GM12865 (cell line): Measurements from ENCODE around the gene CHD6.

Experiments used
- DNase-seq: peaks from one replicate; pipeline ENCODE4 v3.0.0; 2010; ENCODE audit warnings: low read depth
- H3K4me3 ChIP-seq: 2 replicates; pipeline ENCODE4 v1.5.1; 2011; ENCODE audit warnings: mild to moderate bottlenecking, low read depth, low read length, control low read depth
- CTCF ChIP-seq: IDR thresholded peaks from 2 replicates; pipeline ENCODE4 v1.5.1; 2011; ENCODE audit warnings: low read length, control low read depth, low read depth, inconsistent platforms; ENCODE audit not compliant: insufficient read depth; ENCODE audit errors: missing control alignments

CHD6 gene

GRCh38 chr20:41499961-41500725 lies 118.0 kb downstream of the CHD6 start:
- no peak overlapping the region for H3K4me3 ChIP-seq
- no peak for TF ChIP-seq CTCF
- no peak for DNase-seq

- TF ChIP-seq CTCF = no peak
- DNase-seq = no peak
- no peak overlapping the region for H3K4me3 ChIP-seq
These were observed 119.1 kb downstream of the CHD6 start for GRCh38 chr20:41499064-41499463.

GRCh38 chr20:41497186-41497895 lies 120.8 kb downstream of the CHD6 start:
- TF ChIP-seq CTCF = no peak
- DNase-seq = no peak
- no peak overlapping the region for H3K4me3 ChIP-seq

GRCh38 chr20:41494451-41494850 lies 123.7 kb downstream of the CHD6 start:
- H3K4me3 ChIP-seq = no peak overlapping the region
- no peak for TF ChIP-seq CTCF
- no peak for DNase-seq

- no peak for TF ChIP-seq CTCF
- no peak for DNase-seq
These were observed 134.6 kb downstream of the CHD6 start for GRCh38 chr20:41483553-41483930.

GRCh38 chr20:41482647-41483552 lies 135.3 kb downstream of the CHD6 start:
- no peak for DNase-seq
- TF ChIP-seq CTCF = no peak
- no peak overlapping the region for H3K4me3 ChIP-seq

More at GRCh38 chr20:41483553-41483930, 134.6 kb downstream of the CHD6 start:
- no peak overlapping the region for H3K4me3 ChIP-seq
